Transverse colon (tissue), 4 donors: ENCODE data around the gene ARID4A.

Source experiments
- CTCF ChIP-seq, 5 experiments: fragments of 200-600 bp in 3 of 5; fragments of 450-650 bp in 2 of 5; sonication (generic) in 3 of 5; IDR thresholded peaks; 1 replicate in 2 of 5; 2 replicates in 3 of 5; pipeline ENCODE4 v1.5.1; 2016 to 2017; ENCODE audit warnings: antibody characterized with exemption in 5 of 5, inconsistent platforms in 3 of 5, mild to moderate bottlenecking in 2 of 5, moderate library complexity in 1 of 5
- EP300 ChIP-seq: sonication (generic); formaldehyde crosslinking; IDR thresholded peaks from one replicate; pipeline ENCODE4 v1.6.1; 2017; ENCODE audit warnings: antibody characterized with exemption, low read depth
- POLR2A ChIP-seq: fragments of 450-650 bp; IDR thresholded peaks from one replicate; pipeline ENCODE4 v1.6.1; 2016; ENCODE audit warnings: antibody characterized with exemption, mild to moderate bottlenecking, moderate library complexity
- POLR2AphosphoS5 ChIP-seq, 3 donors: sonication (generic); formaldehyde crosslinking; IDR thresholded peaks; one replicate each; pipeline ENCODE4 v1.6.1; 2016; ENCODE audit warnings: antibody characterized with exemption in 3 of 3

GRCh38 chr14:58298477-58299400 is at the start of gene ARID4A:
- TF ChIP-seq CTCF (IDR thresholded peaks at IDR 0.05) (no peak), POLR2A (peak; percentile 97), EP300 (no peak), POLR2AphosphoS5 (IDR thresholded peaks at IDR 0.05) (peak; percentile 96 to 97 (median 97))
